Panc1 (cell line): Measurements from ENCODE around the gene GMDS. TPM values are rescaled to one million over a fixed set of nuclear protein-coding genes. Genes with fewer than 3 reads are reported as not detected.

Source experiments
- ATAC-seq: fragments of 200-7000 bp; cut with Tn5 transposase; 2 replicates; pipeline ENCODE4 v1.9.1; 2020; ENCODE audit warnings: mild to moderate bottlenecking, moderate library complexity
- BruUV-seq: library from RNA; stranded (reverse); fragments of 400-500 nt; replicated peaks from 2 replicates; lab custom pipeline; 2021; lab: Mats Ljungman, UMichigan
- CTCF ChIA-PET: fragments of 300-600 bp; sonication (Branson Sonifier 250); formaldehyde crosslinking; loops from one replicate; lab custom pipeline; 2022; ENCODE audit warnings: antibody characterized with exemption; lab: Charles Lee
- POLR2A ChIA-PET: fragments of 300-600 bp; sonication (Branson Sonifier 250); formaldehyde crosslinking; loops from one replicate; lab custom pipeline; 2022; ENCODE audit warnings: antibody characterized with exemption; lab: Charles Lee
- DNase-seq: peaks from one replicate; pipeline ENCODE4 v3.0.0-alpha.2; 2010; ENCODE audit warnings: low read depth, low spot score
- H3K27ac ChIP-seq: 2 replicates; pipeline ENCODE4 v1.5.1; 2011; ENCODE audit warnings: mild to moderate bottlenecking, low read length, inconsistent platforms
- H3K27me3 ChIP-seq: fragments of 200-500 bp; sonication (Bioruptor generic); 2 replicates; pipeline ENCODE4 v1.6.0; 2014; ENCODE audit warnings: low read length, inconsistent platforms; ENCODE audit not compliant: control insufficient read depth, insufficient read depth
- H3K36me3 ChIP-seq: fragments of 200-500 bp; sonication (Bioruptor generic); 2 replicates; pipeline ENCODE4 v1.5.1; 2014; ENCODE audit warnings: inconsistent platforms, mild to moderate bottlenecking, low read length, moderate library complexity; ENCODE audit not compliant: control insufficient read depth, insufficient read depth
- H3K4me1 ChIP-seq: 2 replicates; pipeline ENCODE4 v1.5.1; 2011; ENCODE audit warnings: inconsistent platforms, mild to moderate bottlenecking, low read length, moderate library complexity; ENCODE audit not compliant: control insufficient read depth, insufficient read depth
- H3K4me3 ChIP-seq, 2 experiments: 2 replicates each; pipeline ENCODE4 v1.5.1; 2011 to 2012; ENCODE audit warnings: low read depth in 2 of 2, low read length in 2 of 2, mild to moderate bottlenecking in 2 of 2, inconsistent platforms in 1 of 2, moderate library complexity in 1 of 2
- H3K9me3 ChIP-seq: fragments of 200-500 bp; sonication (Bioruptor generic); 2 replicates; pipeline ENCODE4 v1.5.1; 2014; ENCODE audit warnings: low read depth, mild to moderate bottlenecking, inconsistent platforms, low read length, moderate library complexity; ENCODE audit not compliant: control insufficient read depth, insufficient read depth
- POLR2AphosphoS5 ChIP-seq: IDR thresholded peaks from 2 replicates; pipeline ENCODE4 v1.6.1; 2012; ENCODE audit warnings: mild to moderate bottlenecking, low read depth, low read length, moderate library complexity
- REST ChIP-seq, 2 experiments: IDR thresholded peaks; 2 replicates each; pipeline ENCODE4 v1.6.1; 2011 to 2012; ENCODE audit warnings: low read depth in 2 of 2, control low read depth in 1 of 2, low read length in 1 of 2, mild to moderate bottlenecking in 1 of 2, moderate library complexity in 1 of 2; ENCODE audit not compliant: insufficient read depth in 1 of 2
- SIN3A ChIP-seq: IDR thresholded peaks from 2 replicates; pipeline ENCODE4 v1.6.1; 2012; ENCODE audit warnings: low read depth, mild to moderate bottlenecking, low read length, moderate library complexity, borderline replicate concordance; ENCODE audit not compliant: insufficient read depth
- TCF7L2 ChIP-seq: IDR thresholded peaks from 2 replicates; pipeline ENCODE4 v1.6.1; 2011; ENCODE audit warnings: mild to moderate bottlenecking, low read depth, low read length, inconsistent platforms
- in situ Hi-C: cut with HindIII; loops from 2 replicates; pipeline ENCODE4 v1.10.0; 2016; ENCODE audit warnings: low sequenced_read_pairs, low pct_unique_long_range_greater_than_20kb
- intact Hi-C: fragments of 100-400 bp; cut with micrococcal nuclease; formaldehyde crosslinking; loops from one replicate; pipeline ENCODE4 v1.10.0; 2022; ENCODE audit not compliant: unreplicated experiment
- total RNA-seq: library from RNA; stranded (reverse); gene quantifications from one replicate; pipeline ENCODE4 v1.2.1, GENCODE V29; 2021; ENCODE audit not compliant: unreplicated experiment
- TF ChIP-seq, protein P1 (sequence below): fragments of 450-650 bp; IDR thresholded peaks from 2 replicates; pipeline ENCODE4 v1.5.1; 2017; ENCODE audit warnings: mild to moderate bottlenecking

GMDS gene
- total RNA-seq, 1 experiment from 2014 or later = 9.8 TPM

DNA sequence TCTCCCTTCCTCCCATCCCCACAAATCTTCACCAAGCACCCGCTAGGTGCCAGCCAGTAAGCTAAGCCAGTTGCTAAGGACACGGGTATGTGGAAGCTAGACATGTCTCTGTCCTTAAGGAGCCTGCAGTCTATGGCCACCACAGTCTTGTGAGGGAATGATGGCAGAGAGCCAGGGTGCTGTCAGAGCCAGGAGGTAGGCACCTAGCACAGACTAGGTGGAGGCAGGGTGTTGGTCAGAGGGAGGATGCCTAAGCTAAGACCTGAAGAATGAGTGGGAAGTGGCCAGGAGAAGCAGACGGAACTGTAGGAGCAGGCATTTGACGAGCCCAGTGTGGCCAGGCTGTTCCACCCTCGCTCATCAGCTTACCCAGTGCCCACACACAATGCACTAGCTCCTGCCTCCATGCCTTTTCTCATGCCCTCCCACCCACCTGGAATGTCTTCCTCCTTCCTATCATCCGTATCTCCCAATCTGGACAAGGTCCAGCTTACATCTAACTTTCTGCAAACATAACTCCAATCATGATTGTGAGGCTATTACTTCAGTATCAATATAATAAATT, 510.1 kb downstream of the GMDS start:
- no peak for DNase-seq
- H3K27me3 ChIP-seq = no peaks in the 10 kb centered on the region
- CTCF ChIA-PET = interaction anchor here (0.7 kb wide), 1 partner anchor 585 kb away, joined by 6 read pairs; no protein-coding TSS in a partner anchor
- no peak overlapping the region for H3K27ac ChIP-seq
- ATAC-seq = no peak
- no peaks in the 10 kb centered on the region for H3K36me3 ChIP-seq
- no peak for TF ChIP-seq REST (IDR thresholded peaks at IDR 0.05; ENCODE audit: insufficient read depth in 1 of 2, low read depth in 2 of 2, low read length in 1 of 2)
- TF ChIP-seq SIN3A = no peak
- no TSS peak for BruUV-seq
- H3K4me3 ChIP-seq = no peak overlapping the region
- no peaks in the 10 kb centered on the region for H3K4me1 ChIP-seq
- H3K9me3 ChIP-seq = no peaks in the 10 kb centered on the region; the same call in 1 of the 2 replicates
- intact Hi-C loops (no loop called here), in situ Hi-C loops (no loop called here)
- POLR2A ChIA-PET = interaction anchor here (0.6 kb wide), 1 partner anchor 135 kb away, joined by 4 read pairs; no protein-coding TSS in a partner anchor

DNA sequence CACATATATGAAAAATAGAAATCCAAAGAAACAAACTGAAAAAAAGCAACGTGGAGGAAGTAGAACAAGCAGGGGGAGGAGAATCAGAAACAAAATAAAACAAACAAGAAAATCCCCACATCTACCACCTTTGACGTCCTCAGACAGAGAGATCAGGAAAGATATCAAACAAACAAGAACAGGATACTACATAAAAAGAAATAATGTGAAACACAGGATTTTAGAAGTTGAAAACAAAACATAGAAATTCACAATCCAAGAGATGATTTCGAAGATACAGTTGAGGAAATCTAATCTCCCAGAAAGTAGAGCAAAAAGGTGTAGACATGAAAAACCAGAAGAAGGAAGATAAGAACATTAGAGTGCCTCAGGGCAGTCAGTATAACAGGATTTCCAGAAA, 514.5 kb downstream of the GMDS start:
- Histone ChIP-seq H3K36me3 (no peaks in the 10 kb centered on the region), H3K4me3 (no peak overlapping the region), H3K9me3 (no peaks in the 10 kb centered on the region; the same call in 1 of the 2 replicates), H3K27me3 (no peaks in the 10 kb centered on the region), H3K4me1 (no peaks in the 10 kb centered on the region), H3K27ac (no peak overlapping the region)
- BruUV-seq = no TSS peak
- ATAC-seq = no peak
- CTCF ChIA-PET = no interaction called here
- intact Hi-C loops = no loop called here
- in situ Hi-C loops = no loop called here
- POLR2A ChIA-PET = no interaction called here
- DNase-seq = no peak
- TF ChIP-seq TCF7L2 (no peak), REST (IDR thresholded peaks at IDR 0.05; ENCODE audit: insufficient read depth in 1 of 2, low read depth in 2 of 2, low read length in 1 of 2) (no peak), POLR2AphosphoS5 (no peak), SIN3A (no peak)
- TF ChIP-seq, protein P1, sequence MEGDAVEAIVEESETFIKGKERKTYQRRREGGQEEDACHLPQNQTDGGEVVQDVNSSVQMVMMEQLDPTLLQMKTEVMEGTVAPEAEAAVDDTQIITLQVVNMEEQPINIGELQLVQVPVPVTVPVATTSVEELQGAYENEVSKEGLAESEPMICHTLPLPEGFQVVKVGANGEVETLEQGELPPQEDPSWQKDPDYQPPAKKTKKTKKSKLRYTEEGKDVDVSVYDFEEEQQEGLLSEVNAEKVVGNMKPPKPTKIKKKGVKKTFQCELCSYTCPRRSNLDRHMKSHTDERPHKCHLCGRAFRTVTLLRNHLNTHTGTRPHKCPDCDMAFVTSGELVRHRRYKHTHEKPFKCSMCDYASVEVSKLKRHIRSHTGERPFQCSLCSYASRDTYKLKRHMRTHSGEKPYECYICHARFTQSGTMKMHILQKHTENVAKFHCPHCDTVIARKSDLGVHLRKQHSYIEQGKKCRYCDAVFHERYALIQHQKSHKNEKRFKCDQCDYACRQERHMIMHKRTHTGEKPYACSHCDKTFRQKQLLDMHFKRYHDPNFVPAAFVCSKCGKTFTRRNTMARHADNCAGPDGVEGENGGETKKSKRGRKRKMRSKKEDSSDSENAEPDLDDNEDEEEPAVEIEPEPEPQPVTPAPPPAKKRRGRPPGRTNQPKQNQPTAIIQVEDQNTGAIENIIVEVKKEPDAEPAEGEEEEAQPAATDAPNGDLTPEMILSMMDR = no peak
